ENCODE measurements around the gene CIBAR2. TPM values are rescaled to one million over a fixed set of nuclear protein-coding genes. Genes with fewer than 3 reads are reported as not detected.

The CIBAR2 gene
- total RNA-seq, 1 experiment from 2014 or later: not detected

DNA sequence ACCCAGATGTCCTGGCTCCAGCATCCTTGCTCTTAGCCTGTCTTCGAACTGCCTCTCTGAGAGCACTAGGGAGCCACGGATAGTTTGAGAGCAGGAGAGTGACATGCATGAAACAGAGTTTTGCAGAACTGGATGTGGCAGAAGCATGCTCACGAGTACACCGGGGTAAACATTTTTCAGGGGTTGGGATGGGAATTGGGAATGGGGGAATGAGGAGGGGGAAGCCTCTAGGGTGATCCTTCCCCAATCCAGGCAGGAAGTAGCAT, 34.2 kb upstream of the CIBAR2 start:
- in situ Hi-C loops (cut with HindIII; ENCODE audit: low pct_unique_long_range_greater_than_20kb, low sequenced_read_pairs): no loop called here
- DNase-seq (ENCODE audit: low read depth, low spot score): no peak

DNA sequence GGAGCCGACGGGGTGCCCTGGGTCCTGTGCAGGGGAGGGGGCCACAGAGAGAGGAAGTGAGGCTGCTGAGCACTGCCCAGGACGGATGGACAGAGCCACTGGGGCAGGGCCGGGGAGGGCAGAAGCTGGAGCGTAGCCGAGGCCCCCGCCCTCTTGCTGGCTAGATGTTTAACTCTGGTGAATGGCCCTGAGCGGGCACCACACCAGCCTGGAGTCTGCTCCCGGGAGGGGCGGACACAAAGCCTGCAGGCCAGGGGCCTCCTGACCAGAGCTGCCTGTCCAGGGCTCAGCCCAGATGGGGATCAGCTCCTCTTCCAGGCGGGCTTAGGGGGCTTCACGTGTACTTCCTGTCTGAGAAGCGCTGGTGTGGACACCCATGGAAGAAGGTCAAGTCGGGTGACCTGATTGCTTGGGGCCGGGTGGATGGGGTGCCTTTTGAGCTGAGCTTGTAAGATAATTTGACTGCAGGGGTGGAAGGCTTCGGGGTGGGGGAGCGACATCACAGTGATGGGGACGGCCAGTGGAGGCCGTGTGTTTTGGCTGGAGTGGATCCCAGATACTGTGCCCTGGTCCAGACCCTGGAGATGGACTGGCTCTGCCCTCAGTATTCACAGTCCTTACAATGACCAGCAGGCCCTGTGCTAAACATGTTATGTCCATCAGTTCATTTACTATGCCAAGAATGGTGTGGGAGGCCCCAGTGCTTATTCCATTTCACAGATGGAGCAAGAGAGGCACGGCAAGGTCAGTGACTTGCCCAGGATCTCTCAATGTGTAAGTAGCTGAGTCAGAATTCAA, 33.7 kb upstream of the CIBAR2 start:
- in situ Hi-C loops (cut with HindIII; ENCODE audit: low pct_unique_long_range_greater_than_20kb, low sequenced_read_pairs): no loop called here
- no peak for DNase-seq (ENCODE audit: low read depth, low spot score)

DNA sequence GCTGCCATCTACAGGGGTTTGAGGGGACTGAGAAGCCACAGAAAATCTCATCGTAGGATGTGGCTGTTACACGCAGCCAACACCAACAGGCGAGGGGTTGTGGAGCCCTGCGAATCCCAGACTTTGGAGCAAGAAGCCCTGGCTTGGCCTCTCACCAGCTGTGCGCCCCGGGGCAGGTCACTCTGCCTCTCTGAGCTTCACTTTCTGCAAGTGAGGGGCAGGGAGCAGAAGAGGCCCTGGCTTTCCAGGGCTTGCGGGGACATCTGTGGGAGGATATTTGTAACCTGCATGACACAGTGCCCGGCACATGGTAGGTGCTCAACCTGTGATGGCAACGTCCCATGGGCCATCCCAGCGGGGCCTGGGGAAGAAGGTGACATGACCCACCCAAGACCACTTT, 32.9 kb upstream of the CIBAR2 start:
- in situ Hi-C loops (cut with HindIII; ENCODE audit: low pct_unique_long_range_greater_than_20kb, low sequenced_read_pairs): no loop called here
- DNase-seq (ENCODE audit: low read depth, low spot score): no peak

DNA sequence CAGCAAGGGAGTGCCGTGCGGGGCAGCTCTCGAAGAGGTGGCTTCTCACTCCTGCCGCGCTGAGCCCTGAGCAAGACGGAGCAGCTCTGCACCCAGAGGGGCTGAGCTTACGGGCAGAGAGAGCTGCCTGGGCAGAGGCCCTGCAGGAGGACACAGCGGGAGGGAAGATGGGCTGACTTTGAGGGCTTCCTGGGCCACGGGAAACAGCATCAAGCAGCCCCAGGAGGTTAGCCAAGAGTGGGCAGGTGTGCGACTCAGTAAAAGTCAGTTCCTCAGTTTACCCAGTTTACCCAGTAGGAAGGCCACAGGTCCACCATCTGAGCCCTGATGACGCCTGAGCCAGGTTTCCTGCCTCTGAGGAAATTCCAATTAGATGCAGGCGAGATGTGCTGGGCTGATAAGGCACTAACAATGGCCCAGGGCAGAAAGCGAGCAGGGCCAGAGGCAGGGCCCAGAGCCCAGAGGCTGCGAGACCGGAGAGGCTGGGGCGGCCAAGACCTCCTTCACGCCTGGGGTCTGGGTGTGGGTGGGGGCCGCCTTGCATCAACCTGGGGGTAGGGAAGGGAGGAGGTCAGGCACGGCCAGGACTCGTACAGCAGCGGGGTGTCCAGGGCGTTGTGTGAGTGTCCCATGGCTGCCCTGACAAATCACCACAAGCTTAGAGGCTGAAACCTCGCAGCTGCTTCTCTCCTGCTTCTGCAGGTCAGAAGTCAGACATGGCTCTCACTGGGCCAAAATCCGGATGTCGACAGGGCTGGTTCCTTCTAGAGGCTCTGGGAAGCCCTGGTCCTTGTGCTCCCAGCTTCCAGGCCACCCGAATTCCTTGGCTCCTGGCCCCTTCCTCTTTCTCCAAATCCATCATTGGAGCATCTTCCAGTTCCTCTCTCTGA, 32.0 kb upstream of the CIBAR2 start:
- in situ Hi-C loops (cut with HindIII; ENCODE audit: low pct_unique_long_range_greater_than_20kb, low sequenced_read_pairs): no loop called here
- no peak for DNase-seq (ENCODE audit: low read depth, low spot score)

DNA sequence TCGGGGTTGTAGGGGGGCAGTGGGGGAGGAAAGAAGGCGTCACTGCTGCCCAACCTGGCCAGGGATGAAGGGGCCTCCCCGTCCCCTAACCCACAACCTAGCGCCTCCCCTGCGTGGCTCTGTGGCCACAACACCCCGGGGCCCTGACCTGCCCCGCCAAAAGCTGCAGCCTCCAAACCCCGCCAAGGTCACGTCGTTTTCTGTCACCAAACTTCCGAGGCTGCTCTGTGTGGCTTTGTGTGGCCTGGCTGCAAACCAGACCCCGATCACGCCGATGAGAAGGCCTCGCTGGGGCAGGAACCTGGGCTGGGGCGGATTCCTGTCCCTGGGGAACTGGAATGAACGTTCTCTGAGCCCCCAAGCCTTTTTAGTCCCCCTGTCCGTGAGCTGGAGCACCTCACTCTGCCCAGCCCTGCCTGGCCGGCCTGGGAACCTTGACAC, 30.5 kb upstream of the CIBAR2 start:
- DNase-seq (ENCODE audit: low read depth, low spot score): no peak
- in situ Hi-C loops (cut with HindIII; ENCODE audit: low pct_unique_long_range_greater_than_20kb, low sequenced_read_pairs): no loop called here

DNA sequence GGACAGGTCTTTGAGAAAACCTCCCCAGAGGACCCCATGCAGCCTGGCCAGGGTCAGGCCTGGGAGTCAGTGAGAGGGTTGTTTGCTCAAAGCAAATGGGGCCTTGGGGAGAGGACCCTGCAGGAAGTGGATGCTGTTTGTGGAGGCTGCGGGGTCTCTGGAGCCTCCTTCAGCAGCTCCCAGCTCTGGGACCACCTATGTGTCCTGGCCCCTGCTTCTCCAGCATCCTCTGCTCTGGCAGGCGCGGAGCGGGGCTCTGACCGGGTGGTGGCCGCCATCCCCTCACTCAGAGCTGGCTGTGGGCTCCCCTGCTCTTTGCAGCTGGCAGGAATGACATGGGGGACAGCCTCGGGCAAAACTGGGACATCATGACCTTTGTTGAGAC, 29.8 kb upstream of the CIBAR2 start:
- in situ Hi-C loops (cut with HindIII; ENCODE audit: low pct_unique_long_range_greater_than_20kb, low sequenced_read_pairs): no loop called here

DNA sequence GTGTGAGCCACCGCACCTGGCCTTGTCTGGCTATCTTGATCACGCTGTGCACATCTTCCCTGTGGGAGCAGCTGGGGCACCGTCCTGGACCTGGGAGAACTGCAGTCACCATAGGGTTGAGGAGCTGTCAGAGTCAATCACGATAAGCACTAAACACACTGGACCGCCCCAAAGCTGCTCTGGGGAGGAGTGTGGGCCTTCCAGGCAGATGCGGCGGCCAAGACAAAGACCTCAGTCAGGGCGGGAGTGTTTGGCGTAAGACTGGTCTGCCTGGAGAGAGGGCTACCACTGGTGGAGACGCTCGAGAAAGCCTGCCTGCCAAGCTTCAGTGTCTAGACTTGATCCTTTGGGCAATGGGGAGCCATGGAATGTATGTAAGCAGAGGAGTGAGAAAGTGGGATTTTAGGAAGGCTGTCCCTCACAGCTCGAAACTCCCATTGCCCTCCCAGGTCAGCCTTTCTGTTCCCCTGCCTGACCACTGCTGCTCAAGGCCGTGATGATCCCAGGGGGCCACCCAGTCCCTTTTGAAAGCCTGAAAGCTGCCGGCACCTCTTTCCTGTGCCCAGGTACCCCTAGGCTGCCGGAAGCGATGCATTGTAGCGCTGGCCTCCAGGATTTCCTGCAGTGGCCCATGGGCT, 29.3 kb upstream of the CIBAR2 start:
- no peak for DNase-seq (ENCODE audit: low read depth, low spot score)
- in situ Hi-C loops (cut with HindIII; ENCODE audit: low pct_unique_long_range_greater_than_20kb, low sequenced_read_pairs): no loop called here

More for the DNA sequence above, 29.8 kb upstream of the CIBAR2 start:
- DNase-seq (ENCODE audit: low read depth, low spot score): no peak

DNA sequence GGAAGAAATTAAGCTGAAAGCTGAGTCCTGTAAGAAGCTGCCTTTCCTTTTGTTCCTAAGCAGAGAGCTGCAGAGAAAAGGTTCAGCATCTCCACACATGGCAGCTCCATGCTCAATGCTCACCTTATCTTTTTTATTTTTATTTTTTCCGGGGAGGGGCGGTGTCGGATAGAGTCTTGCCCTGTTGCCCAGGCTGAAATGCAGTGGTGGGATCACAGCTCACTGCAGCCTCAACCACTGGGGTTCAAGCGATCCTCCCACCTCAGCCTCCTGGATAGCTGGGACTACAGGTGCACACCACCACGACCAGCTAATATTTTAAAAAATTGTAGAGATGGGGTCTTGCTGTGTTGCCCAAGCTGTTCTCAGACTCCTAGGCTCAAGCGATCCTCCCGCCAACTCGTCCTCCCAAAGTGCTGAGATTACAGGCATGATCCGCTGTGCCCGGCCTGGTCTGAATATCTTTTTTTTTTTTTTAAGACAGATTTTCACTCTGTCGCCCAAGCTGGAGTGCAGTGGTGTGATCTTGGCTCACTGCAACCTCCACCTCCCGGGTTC, 28.3 kb upstream of the CIBAR2 start:
- in situ Hi-C loops (cut with HindIII; ENCODE audit: low pct_unique_long_range_greater_than_20kb, low sequenced_read_pairs): no loop called here
- DNase-seq (ENCODE audit: low read depth, low spot score): no peak

DNA sequence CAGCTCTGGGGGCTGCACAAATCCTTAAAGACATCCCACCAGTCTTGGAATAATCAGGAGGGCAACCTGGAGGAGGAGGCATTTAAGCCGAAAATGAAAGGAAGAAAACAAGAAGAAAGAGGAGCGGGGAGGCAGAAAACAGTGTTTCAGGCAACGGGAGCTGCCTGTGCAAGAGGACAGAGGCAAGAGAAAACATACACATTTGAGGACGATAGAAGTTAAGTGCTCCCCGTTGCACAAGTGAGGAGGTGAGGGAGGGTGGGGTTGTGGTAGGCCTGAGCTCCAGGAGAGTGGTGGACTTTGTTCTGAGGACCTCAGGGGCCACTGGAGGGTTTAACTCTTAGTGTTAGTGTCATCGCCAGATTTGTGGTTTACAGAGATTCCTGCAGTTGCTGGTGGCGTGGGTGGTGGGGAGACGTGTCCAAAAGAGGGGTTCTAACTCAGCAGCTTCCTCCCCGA, 27.6 kb upstream of the CIBAR2 start:
- in situ Hi-C loops (cut with HindIII; ENCODE audit: low pct_unique_long_range_greater_than_20kb, low sequenced_read_pairs): no loop called here
- no peak for DNase-seq (ENCODE audit: low read depth, low spot score)

DNA sequence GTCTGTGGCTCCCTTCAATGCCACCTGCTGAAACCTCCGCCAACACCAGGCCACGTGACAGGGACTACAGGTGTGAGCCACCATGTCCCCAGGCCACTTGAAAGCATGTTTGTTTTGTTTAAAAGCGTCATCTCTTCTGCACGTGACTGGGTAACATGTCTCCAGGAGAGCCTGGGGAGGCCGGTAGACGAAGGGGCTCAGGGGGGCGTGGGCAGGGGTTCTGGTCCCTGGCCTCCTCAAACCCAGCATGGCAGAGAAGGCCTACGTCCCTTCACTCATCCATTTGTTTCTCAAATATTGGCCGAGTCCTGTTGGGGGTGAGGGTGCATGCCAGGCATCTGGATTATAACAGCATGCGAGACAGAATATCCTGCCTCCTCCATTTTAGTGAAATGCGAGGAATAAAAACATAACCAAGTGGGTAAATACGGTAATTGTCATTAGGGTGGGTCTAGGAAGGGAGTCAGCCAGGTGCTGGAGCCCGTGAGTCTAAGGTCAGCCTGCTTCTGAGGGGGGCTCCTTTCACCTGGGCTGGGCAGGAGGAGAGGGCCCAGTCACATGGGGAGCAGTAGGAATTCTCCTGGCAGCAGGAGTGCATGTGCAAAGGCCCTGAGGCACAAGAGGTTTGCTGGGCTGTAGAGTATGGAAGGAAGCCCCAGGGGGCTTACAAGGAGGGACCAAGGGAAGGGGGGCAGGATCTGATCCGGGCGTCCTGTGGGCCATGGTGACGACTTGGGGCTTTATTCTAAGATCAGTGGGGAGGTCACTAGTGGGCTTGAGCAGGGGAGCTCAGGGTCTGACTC, 26.8 kb upstream of the CIBAR2 start:
- in situ Hi-C loops (cut with HindIII; ENCODE audit: low pct_unique_long_range_greater_than_20kb, low sequenced_read_pairs): no loop called here
- no peak for DNase-seq (ENCODE audit: low read depth, low spot score)

DNA sequence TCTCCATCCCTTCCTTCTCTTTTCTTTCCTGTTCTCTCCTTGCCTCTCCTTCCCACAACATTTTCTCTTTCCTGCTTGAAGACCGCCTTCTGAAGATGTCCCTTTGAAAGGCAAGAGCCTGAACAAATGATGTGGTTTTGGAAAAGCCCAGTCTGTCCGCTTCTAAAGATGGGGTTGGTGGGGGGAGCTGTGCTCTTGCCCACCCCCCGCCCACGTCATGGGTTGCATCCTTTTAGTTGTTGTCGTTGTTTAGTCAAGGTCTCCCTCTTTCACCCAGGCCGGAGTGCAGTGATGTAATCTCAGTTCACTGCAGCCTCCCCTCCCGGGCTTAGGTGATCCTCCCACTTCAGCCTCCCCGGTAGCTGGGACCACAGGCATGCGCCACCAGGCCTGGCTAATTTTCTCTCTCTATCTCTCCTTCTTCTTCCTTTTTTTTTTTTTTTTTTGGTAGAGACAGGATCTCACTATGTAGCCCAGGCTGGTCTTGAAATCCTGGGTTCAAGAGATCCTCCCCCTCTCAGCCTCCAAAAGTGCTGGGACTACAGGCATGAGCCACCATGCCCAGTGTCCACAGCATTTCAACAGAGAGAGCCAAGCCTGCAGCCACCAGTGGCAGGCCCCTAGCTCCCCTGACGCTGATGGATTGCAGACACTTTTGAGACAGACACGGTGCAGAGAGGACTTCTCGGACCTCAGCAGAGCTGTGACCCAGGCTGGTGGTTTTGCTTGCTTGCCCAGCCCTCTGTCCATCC, 26.0 kb upstream of the CIBAR2 start:
- in situ Hi-C loops (cut with HindIII; ENCODE audit: low pct_unique_long_range_greater_than_20kb, low sequenced_read_pairs): no loop called here
- DNase-seq (ENCODE audit: low read depth, low spot score): no peak

DNA sequence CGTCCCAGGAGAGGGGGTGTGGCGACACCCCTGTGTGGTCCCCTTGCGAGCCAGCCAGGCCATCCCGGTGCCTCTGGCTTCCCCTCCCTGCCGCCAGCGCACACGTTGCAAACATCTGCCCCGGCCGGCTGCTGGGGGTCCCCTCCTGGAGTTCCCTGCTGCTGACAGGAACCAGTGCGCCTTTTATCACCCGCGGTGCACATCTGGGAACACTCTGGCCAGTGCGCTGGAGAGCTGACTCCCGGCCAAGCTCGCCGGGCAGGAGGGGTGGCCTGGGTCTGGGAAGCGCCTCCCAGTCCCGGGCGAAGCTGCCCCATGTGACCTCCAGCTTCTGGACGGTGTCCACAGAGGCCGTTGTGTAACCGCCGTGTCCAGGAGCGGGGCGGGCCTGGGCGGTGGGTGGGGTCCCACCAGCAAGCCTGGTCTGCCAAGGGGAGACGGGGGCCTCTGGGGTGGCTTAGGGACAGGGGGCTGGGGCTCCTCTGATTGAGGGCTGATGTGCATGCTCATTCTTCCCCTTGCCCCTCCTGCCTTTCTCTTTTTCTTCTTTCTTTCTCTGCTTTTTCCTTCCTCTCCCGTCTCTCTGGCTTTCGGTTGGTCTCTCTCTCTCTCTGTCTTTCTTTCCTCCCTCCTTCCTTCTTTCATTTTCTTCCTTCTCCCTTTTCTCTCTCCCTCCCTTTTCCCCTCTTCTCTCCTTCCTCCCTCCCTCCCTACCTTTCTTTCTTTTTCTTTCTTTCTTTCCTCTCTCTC, 25.2 kb upstream of the CIBAR2 start:
- peak; percentile 33 for DNase-seq (ENCODE audit: low read depth, low spot score)
- in situ Hi-C loops (cut with HindIII; ENCODE audit: low pct_unique_long_range_greater_than_20kb, low sequenced_read_pairs): no loop called here

DNA sequence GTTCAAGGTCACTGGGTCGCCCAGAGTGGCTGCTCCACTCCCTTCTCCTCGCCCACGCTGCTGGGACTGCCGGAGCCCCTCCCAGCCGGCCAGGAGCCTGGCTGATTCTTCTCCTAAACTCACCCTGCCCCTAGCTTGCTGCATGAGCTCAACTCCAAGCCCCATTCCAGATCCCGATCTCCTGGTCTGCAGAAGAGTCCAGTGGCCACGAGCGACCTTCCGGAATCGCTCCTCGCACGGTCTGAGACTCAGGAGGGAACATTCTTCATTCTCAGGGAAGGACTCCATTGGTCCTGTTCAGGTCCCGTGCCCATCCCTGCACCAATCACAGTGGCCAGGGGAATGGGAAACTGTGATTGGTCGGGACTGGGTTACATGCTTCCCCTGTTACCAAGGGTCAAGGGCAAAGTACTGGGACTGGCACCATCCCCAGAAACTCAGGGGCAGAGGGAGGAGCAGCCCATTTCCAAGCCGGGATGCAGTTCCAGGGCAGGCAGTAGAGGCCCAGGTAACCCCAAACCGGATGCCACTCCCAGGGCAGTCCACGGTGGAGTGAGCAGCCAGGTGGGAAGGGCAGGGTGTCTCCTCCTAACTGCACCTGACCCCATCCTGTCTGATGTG, 24.5 kb upstream of the CIBAR2 start:
- DNase-seq (ENCODE audit: low read depth, low spot score): peak; percentile 55
- in situ Hi-C loops (cut with HindIII; ENCODE audit: low pct_unique_long_range_greater_than_20kb, low sequenced_read_pairs): no loop called here

DNA sequence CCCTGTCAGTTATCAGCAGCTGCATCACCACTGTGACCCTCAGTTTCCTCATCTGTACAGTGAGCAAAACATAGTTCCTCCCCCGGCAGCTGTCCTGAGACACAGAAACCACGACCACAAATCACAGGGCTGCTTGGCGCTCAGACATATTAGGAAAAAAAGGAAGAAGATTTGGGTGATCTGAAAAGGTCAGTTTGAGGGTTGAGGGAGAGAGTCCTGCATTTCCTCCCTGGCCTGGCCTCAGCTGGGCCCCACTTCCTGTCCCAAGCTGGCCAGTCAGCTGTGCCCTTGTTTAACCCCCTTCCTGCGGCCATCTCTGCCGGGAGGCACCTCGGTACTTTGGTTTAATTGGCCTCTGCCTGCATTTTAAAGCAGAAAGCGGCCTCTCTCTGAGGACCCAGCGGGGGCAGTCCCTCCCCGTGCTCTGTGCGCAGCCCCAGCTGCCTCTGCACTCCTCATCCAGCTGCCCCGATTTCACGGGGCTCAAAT, 24.0 kb upstream of the CIBAR2 start:
- DNase-seq (ENCODE audit: low read depth, low spot score): no peak
- in situ Hi-C loops (cut with HindIII; ENCODE audit: low pct_unique_long_range_greater_than_20kb, low sequenced_read_pairs): no loop called here

DNA sequence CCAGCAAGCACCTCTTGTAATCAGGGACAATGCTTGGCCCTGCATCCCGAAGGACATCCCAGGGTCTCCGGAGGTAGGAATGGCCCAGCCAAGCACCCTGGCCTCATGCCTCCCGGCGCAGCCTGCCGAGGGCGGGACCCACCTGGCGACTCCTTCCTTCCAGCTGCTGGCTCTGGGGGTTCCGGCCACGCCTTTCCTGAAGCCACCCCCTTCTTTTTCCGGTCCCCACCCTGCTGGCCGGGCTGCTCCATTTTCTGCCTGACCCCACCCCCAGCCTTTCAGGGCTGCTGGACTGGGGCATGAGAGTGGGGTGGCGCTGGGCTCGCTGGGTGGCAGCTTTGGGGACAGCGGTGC, 22.5 kb upstream of the CIBAR2 start:
- DNase-seq (ENCODE audit: low read depth, low spot score): no peak
- in situ Hi-C loops (cut with HindIII; ENCODE audit: low pct_unique_long_range_greater_than_20kb, low sequenced_read_pairs): no loop called here
